Nephron progenitor cell (in vitro differentiated cells): ENCODE results near the gene CCDC32.
"Not testable (repeated sequence)": the region's sequence is repeated elsewhere in the genome, so short reads cannot be mapped to it uniquely, and the experiment has no call there.

ENCODE experiments used
- DNase-seq: peaks from one replicate; pipeline ENCODE4 v3.0.0; 2021
- H3K27ac Mint-ChIP-seq: 2 replicates; pipeline ENCODE4 v1.8.0; 2021; ENCODE audit warnings: mild to moderate bottlenecking, moderate library complexity, mixed read lengths
- H3K27me3 Mint-ChIP-seq: 2 replicates; pipeline ENCODE4 v1.8.0; 2021; ENCODE audit warnings: mild to moderate bottlenecking, low read depth, mixed read lengths; ENCODE audit not compliant: poor library complexity
- H3K36me3 Mint-ChIP-seq: 2 replicates; pipeline ENCODE4 v1.8.0; 2021; ENCODE audit warnings: low read depth, mixed read lengths
- H3K4me1 Mint-ChIP-seq: 2 replicates; pipeline ENCODE4 v1.8.0; 2021; ENCODE audit warnings: mixed read lengths
- H3K4me3 Mint-ChIP-seq: 2 replicates; pipeline ENCODE4 v1.8.0; 2021; ENCODE audit warnings: mild to moderate bottlenecking, moderate library complexity, mixed read lengths
- H3K9me3 Mint-ChIP-seq: 2 replicates; pipeline ENCODE4 v1.8.0; 2021; ENCODE audit warnings: mild to moderate bottlenecking, moderate library complexity, mixed read lengths
- CTCF ChIP-seq: fragments of 200-600 bp; sonication (generic); IDR thresholded peaks from 2 replicates; pipeline ENCODE4 v1.5.0; 2021; ENCODE audit warnings: antibody characterized with exemption

The CCDC32 gene

GRCh38 chr15:40591389-40591788, 26.5 kb upstream of the CCDC32 start:
- H3K4me1 Mint-ChIP-seq: peaks cover 26% of the 10 kb centered on the region
- H3K27me3 Mint-ChIP-seq: peaks cover 11% of the 10 kb centered on the region
- peak overlapping the region; percentile 9 for H3K4me3 Mint-ChIP-seq
- H3K27ac Mint-ChIP-seq: no peak overlapping the region
- H3K9me3 Mint-ChIP-seq: no peaks in the 10 kb centered on the region
- no peaks in the 10 kb centered on the region for H3K36me3 Mint-ChIP-seq
- no peak for TF ChIP-seq CTCF
- DNase-seq: no peak

GRCh38 chr15:40590667-40591050, 25.8 kb upstream of the CCDC32 start:
- TF ChIP-seq CTCF: no peak
- peak overlapping the region; percentile 45 for H3K4me3 Mint-ChIP-seq

GRCh38 chr15:40584191-40584590, 19.3 kb upstream of the CCDC32 start:
- Mint-ChIP-seq H3K4me1 (no peaks in the 10 kb centered on the region), H3K27ac (no peak overlapping the region)

More at GRCh38 chr15:40590667-40591050, 25.8 kb upstream of the CCDC32 start:
- Mint-ChIP-seq H3K36me3 (no peaks in the 10 kb centered on the region), H3K27ac (peak overlapping the region; percentile 5), H3K27me3 (peaks cover 11% of the 10 kb centered on the region), H3K4me1 (peaks cover 23% of the 10 kb centered on the region), H3K9me3 (no peaks in the 10 kb centered on the region)
- DNase-seq: no peak

GRCh38 chr15:40582726-40583246, 17.9 kb upstream of the CCDC32 start:
- peaks cover 4% of the 10 kb centered on the region for H3K27me3 Mint-ChIP-seq
- no peak for TF ChIP-seq CTCF
- no peak overlapping the region for H3K4me3 Mint-ChIP-seq
- H3K4me1 Mint-ChIP-seq: no peaks in the 10 kb centered on the region
- H3K36me3 Mint-ChIP-seq: no peaks in the 10 kb centered on the region
- H3K27ac Mint-ChIP-seq: no peak overlapping the region
- DNase-seq: no peak
- H3K9me3 Mint-ChIP-seq: peaks cover 11% of the 10 kb centered on the region

More at GRCh38 chr15:40584191-40584590, 19.3 kb upstream of the CCDC32 start:
- Mint-ChIP-seq H3K4me3 (no peak overlapping the region), H3K27me3 (peaks cover 4% of the 10 kb centered on the region), H3K9me3 (peaks cover 4% of the 10 kb centered on the region), H3K36me3 (no peaks in the 10 kb centered on the region)
- TF ChIP-seq CTCF: no peak
- no peak for DNase-seq

- H3K4me3 Mint-ChIP-seq, H3K27me3 Mint-ChIP-seq, DNase-seq, H3K27ac Mint-ChIP-seq, H3K4me1 Mint-ChIP-seq, H3K36me3 Mint-ChIP-seq: not testable (repeated sequence)
- H3K9me3 Mint-ChIP-seq: peaks cover 13% of the 10 kb centered on the region
These were observed 17.0 kb upstream of the CCDC32 start for GRCh38 chr15:40581796-40582195.

GRCh38 chr15:40578892-40579291, 14.1 kb upstream of the CCDC32 start:
- no peak for DNase-seq
- H3K4me1 Mint-ChIP-seq: no peaks in the 10 kb centered on the region
- H3K27ac Mint-ChIP-seq: no peak overlapping the region
- no peak overlapping the region for H3K4me3 Mint-ChIP-seq
- no peak for TF ChIP-seq CTCF
- peaks cover 13% of the 10 kb centered on the region for H3K9me3 Mint-ChIP-seq
- no peaks in the 10 kb centered on the region for H3K27me3 Mint-ChIP-seq
- H3K36me3 Mint-ChIP-seq: peaks cover 26% of the 10 kb centered on the region

GRCh38 chr15:40576914-40577313, 12.1 kb upstream of the CCDC32 start:
- H3K27me3 Mint-ChIP-seq, H3K27ac Mint-ChIP-seq, DNase-seq, H3K4me1 Mint-ChIP-seq, H3K4me3 Mint-ChIP-seq: not testable (repeated sequence)
- Mint-ChIP-seq H3K9me3 (peaks cover 13% of the 10 kb centered on the region), H3K36me3 (peaks cover 40% of the 10 kb centered on the region)
